CD4-positive, alpha-beta T cell treated with Interleukin-12 subunit alpha and Interleukin-12 subunit beta, for 1 hour (primary cell): ENCODE data around the gene WDR87.
A peak's percentile ranks its signal among the peaks of the same experiment; 100 is the strongest.

Experiments
- DNase-seq: peaks from one replicate; pipeline ENCODE4 v3.0.0-alpha.2; 2020

WDR87 gene

DNA sequence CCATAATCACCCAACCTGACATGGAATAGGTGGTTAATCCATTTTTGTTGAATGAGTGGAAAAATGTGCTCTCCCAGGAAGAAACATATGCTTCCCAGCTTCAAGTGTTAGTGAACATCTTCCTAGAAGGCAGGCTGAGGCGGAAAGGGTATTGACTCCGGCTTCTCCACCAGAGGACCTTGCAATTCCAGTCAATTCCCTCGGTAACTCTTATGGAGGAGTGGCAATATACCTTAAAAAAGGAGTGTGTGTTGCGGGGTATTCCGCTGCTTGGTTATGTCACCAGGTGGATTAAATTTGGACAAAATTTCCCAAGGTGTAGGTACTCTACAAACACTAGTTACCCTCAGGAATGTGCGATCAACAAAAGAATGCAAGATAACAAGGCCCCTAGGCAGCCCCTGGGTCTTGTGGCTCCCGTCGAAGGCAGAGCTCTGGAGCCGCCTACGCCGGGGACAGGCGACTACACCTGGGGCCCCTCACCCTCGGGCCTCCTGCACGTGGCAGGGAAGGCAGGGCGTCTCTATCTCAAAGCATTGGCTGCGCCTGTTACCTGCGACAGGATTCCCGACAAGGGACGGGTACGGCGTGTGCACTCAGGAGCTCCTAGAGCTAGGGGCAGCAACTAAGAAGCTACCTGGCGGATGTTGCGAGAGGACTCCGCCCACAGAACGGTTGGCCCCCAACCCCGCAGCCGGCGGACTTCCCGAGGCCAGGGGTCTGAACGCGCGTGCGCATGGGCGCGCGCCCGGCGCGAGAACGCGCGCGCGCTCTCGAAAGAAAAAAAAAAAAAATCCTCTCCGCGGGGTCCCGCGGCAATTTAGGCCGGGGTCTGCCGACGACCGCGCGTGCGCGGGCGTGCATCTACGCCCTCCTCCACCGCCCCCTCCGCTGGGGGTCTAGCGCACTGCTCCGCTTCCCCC, at the start of gene WDR87:
Gene WDR87, minus strand, starts transcription at position 649 of the 923 bp plus-strand sequence. CDS start 8,355 bp downstream, outside the sequence.
- peak; percentile 64 for DNase-seq

DNA sequence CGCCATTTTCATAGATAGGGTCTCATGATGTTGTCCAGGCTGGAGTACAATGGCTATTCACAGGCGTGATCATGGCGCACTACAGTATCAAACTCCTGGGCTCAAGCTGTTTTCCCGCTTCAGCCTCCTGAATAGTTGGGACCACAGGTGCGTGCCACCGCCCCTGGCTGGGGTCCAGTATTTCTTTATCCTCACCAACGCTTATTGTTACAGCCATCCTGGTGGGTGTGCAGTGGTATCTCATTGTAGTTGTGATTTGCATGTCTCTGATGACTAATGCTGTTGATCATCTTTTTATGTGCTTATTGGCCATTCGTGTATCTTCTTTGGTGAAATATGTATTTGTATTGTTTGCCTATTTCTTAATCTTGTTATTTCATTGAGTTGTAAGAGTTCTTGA, 49.6 kb upstream of the WDR87 start:
- no peak for DNase-seq

DNA sequence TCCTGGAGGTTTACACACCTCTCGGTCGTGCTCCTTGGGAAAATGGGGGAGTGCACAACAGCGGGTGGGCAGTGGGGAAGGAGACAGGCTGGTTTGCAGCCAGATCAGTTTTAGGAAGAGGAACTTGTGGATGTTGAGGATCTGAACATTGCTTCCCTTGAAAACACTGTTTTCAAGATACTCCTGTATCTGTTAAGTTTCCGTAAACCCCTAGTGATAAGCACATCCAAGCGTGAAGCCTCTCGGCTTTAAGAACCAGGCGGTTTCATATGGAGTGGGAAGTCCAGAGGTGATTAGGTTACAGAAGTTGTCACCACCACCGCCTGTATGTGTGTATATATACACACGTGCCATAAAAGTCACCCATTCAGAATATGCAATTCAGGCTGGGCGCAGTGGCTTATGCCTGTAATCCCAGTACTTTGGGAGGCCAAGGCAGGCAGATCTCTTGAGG, 48.1 kb upstream of the WDR87 start:
- no peak for DNase-seq

DNA sequence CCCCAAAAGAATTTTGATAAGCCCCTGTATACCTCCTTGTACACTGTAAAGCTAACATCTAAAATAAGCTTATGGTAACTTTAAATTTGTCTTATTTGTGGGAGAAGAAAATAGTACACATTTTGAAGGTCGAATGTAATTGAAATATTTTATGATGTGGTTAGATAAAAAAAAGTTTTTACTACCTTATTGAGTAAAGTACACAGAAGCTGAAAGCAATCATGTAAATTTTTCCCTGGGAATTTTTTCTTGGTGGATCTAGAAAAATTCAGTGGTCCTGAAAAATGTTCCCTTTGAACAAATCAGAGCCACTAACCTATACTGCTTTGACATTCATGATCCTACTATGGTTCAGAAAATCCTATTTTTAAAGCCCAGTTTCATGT, 47.5 kb upstream of the WDR87 start:
- no peak for DNase-seq

DNA sequence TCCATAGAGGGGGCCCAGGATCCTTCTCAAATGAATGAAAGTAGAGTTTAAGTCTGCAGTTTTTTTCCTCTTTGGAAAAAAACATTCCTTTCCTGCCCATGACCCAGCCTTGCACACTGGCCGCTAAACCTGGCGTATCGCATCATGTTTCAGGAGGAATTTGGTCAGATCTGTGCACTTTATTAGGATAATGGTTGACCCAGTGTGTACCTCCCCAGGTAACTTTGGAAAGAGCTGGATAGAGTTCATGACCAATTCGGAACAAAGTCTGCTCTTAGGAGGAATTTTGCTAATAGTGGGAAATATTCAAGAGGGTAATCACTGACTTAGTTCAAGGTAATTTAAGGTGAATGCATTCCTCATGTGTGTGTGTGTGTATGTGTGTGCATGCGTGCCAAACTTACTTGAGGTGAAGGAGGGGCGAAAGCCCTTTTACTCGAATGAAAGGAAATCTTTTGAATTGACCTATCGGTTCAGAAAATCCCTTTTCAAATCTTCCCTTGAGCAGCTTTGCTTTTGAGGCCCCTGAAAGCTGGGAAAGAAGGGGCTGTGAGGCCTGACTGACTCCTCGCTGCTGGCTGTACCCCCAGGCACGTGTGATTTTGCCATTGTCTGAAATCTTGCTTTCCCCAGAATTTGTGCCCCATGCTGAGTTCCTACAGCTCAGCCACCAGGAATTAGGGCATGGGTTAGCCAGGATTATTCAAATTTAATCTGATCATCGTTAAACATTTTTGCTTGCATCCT, 47.0 kb upstream of the WDR87 start:
- DNase-seq = no peak

DNA sequence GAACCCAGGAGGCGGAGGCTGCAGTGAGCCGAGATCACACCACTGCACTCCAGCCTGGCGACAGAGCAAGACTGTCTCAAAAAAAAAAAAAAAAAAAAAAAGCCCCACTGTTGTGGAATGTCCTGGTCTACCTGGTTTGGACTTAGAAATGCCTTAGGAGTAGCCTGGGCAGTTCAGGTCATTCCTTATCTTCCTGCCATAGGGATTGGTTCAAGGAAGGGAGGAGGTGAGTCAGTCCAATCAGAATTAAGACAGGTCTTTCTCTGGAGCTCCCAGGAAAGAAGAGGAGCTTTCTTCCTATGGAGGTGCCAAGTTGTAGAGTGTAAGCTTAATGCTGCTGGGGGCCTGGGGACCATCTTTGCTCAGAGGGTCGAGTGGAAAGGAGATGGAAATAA, 45.4 kb upstream of the WDR87 start:
- DNase-seq = no peak

DNA sequence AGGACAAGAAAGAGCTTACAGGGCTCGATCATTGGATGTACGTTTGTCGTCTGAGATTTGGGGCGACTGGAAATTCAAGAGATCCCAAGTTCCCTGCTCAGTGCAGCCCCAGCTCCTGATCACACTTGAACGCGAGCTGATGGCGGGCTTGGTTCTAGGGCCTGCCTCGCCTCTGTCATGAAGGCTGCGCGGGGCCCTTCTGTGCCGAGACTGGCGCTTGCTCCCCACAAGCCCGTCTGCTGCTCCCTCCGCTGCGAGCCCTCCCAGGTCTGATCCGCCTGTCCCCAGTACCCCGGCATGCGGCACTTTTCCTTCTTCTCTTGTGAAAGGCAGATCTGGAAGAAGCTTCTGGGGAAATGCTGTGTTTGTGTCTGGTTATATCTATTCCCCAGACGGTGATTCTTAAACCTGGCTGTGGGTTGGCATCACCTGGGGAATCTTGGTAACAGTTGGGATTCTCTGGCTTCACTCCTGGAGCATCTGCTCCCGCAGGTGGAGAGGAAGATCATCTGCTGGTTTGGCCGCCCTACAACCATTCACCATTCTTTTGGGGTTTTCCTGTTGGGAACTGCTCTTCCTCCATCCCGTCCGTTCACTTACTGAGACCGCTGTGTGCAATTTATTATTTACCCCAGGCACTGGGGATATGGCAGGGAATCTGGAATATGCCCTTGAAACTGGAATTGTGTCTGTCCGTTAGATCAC, 44.2 kb upstream of the WDR87 start:
- DNase-seq = no peak

DNA sequence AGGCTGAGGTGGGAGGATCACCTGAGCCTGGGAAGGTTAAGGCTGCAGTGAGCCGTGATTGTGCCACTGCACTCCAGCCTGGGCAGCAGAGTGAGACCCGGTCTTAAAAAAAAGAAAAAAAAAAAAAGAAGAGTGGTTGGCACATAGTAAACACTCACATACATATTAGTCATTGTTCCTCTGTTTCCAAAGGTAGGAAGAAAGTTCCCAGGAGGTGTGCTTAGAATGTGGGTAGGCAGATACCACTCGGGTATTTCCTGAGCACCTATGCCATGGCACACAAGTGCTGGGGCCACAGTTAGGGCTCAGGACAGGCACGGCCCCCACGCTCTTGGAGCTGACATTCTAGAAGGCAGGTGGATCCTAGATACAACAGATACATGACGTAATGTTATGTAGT, 42.0 kb upstream of the WDR87 start:
- DNase-seq = no peak

DNA sequence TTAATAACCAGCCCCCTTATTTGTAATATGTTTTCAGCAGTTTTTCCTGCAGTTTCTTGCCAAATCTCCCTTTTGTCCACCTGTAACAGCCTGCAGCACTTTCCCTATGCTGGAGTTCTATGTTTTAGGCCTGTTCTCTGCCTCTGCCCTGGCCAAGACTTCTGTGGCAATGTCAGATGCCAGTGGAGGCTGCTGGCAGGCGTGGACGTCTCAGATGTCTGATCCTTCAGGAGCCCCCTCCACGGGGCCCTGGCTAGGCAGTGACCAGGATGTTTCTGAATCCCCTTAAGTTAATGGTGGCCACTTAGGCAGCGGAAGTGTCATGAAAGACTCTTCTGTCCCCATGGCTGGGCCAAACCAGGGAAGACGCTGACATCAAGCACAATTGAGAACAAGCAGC, 41.4 kb upstream of the WDR87 start:
- DNase-seq = no peak

DNA sequence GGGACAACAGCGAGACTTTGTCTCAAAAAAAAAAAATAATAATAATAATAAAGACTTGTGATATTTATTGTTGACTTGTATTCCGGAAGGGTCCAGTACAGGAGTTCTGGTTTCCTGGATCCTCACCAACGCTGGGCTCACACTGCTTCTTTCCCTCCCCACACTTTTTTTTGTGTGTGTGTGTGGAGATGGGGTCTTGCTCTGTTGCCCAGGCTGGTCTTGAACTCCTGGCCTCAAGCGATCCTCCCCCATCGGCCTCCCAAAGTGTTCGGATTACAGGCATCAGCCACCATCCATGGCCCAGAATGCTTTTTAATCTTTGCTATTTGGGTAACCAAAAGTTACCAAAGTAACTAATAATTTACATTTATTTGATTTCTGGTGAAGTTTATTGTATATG, 39.7 kb upstream of the WDR87 start:
- DNase-seq = no peak

DNA sequence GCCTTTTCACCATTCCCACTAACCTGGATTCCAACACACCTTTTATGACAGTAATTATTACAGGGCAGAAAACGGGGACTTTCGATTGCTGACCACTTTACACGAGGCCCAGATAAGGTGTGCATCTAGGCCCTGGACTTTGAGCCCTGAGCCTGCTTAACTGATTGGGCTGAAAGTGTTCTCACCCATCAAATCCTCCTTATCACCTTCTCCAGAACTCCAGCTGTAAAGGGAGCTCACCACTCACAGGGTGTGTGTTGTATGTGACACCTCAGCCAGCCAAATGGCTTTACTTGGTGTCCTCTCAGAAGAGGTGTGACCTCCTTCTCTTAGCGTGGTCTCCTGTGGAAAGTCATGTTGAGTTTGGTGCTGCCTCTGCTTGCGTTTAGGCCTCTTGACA, 37.1 kb upstream of the WDR87 start:
- DNase-seq = no peak

DNA sequence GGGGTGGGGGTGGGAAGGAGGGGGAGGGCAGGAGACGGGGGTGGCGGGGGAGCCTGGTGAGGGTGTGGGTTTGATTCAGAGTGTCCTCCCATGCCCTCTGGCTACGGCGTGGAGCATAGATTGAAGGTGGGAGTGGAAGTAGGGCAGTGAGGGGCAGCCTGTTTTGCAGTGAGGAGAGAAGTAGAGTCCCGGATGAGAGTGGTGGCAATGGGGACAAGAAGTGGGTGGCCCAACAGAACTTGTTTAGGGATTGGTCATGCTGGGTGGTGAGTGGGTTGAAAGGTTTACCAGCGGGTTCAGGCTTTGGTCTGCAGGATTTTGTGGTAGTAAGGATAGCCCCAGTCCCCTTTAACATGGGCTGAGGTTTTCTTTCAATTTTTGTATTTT, 36.1 kb upstream of the WDR87 start:
- DNase-seq = no peak

DNA sequence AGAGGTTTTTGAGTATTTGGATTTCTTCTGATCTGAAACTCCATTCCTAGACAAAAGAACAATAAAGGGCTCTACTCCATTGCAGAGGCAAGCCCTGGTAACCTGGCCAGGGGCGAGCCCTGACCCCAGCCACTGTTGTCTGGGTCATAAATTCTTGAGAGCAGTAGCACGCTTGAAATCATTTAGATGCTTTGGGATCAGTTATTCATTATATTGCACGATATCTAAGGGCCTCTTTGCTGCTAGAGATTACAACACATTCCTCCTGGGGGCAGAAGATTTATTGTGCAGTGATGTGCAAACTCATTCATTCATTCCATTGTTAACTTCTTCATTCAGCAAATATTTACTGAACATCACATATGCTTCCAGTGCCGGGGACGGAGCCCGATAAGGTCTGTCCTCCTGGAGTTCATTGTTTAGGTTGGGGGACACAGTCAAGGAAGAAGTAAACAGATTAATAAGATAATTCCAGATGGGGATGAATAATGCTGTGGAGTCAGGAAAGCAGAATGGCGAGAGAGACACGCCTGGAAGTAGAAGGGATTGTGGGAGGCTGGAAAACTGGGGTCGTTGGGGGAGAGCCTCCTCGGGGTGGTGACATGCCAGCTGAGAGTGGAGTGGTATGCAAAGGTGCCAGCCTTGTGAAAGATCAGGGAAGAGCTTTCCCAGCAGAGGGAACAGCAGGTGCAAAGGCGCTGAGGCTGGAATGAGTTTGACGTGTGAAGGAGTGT, 35.6 kb upstream of the WDR87 start:
- no peak for DNase-seq

DNA sequence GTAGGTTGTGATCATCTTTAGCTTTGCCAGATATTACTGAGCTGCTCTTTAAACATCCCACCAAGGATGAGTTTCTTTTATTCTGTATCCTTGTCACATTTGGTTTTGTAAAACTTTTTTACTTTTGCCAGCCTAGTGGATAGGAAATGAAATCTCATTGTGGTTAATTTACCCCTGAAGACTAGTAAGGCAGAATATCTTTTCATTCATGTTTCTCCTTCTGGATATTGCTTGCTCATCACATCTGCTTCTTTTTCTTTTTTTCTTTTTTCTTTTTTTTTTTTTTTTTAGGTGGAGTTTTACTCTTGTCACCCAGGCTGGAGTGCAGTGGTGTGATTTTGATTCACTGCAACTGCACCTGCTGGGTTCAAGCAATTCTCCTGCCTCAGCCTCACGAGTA, 32.0 kb upstream of the WDR87 start:
- no peak for DNase-seq

DNA sequence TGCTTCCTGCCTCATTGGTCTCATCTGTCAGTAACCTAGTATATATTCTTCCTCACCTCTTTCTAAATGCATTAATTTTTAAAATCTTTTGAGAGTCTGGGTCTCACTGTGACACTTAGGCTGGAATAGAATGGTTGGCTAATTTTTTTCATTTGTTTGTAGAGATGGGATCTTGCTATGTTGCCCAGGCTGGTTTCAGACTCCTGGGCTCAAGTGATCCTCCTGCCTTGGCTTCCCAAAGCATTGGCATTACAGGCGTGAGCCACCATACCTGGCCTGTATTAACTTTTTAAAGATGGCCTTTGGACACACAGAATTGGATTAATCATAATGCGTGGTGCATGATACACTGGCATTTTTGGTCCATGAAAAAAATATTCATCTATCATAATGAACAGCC, 30.5 kb upstream of the WDR87 start:
- DNase-seq = no peak

DNA sequence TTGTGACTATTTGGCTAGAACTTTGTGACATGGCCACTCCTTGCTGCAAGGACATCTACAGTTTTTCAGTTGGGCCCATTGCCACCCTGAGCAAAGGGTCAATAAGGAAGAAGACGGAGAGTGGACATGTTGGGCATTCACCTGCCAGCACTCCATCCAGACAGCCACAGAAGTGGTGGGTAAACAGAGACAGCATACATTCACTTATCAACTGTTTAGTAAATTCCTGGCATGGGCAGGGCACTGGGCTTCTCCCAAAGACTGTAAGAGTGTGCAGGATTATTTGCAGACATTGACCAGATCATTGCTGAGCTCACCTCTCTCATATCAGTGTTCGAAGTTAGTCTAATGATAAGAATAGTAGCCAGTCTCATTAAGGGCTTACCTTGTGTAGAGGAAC, 29.8 kb upstream of the WDR87 start:
- DNase-seq = no peak

DNA sequence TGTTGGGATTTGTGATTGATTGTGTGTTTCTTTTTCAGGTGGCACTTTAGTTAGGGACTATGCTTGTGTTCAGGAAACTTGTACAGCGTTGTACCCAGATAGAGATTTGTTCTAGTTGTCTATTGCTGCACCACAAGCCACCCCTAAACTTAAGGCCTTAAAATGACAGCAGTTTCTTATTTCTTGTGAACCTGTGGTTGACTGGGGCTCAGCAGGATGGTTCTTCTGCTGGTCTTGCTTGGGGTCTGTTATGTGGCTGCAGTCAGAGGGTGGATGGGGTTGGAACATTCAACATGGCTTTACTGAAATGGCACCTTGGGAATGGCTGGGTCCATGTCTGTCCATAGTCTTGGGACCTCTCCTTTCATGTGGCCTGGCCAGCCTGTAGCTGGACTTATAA, 28.9 kb upstream of the WDR87 start:
- DNase-seq = no peak

DNA sequence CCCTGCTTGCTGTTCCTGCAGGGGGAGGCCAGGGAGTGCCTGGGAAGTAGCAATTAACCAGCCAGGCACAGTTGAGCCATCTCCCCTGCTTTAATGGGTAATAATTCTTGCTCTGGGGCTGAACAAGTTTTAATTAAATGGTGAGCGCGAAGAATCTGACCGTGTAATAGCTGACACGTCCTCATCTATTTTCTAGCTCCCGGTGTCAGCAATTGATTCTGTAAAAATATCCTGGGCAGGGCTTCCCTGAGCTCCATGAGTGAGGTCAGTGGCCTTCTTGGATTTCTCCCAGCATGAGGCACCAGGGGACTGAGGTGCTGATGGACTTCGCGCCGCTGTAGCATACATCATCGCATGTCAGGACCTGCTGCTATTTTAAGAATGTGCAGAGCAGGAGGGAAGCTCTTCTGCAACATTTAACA, 27.6 kb upstream of the WDR87 start:
- DNase-seq = no peak

DNA sequence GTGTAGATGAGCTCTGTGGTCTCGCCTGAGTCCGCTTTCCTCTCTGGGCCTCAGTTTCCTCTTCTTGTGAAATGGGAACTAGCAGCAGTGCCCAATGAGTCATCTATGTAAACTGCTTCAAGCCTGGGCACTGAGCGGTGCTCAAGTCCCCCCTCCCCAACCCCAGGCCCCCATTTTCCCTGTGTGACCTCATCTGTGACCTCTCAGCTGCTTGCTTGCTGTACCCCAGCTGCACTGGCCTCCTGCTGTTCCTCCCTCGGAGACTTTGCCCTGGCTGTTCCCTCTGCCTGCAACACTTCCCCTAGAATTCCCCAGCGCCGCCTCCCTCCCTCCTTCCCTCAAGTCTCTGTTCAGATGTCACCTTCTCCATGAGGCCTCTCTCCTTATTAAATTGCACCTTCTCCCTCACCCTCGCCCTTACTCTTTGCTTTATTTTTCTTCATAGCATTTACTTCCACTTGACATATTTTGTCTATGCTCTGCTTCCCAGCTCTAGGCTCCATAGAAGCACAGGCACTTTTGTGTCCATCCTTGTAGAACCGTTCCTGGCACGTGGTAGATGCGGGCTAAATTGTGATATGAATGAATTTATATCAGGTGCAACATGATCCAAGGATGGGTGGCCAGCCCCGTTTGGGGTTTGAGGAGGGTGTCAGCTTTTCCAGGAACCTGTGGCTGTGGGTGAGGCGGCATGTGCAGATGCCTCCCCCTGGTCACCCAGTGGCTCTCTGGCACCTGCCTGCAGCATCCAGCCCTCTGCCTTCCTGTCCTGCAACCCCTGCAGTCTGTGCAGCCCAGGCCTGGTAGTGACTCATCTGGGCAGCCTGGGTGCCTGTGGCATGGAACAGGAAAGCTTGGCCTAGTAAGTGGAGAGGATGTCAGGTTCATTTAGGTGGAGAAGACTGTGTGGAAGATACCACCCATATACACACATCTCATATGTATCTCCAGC, 26.9 kb upstream of the WDR87 start:
- DNase-seq = no peak

DNA sequence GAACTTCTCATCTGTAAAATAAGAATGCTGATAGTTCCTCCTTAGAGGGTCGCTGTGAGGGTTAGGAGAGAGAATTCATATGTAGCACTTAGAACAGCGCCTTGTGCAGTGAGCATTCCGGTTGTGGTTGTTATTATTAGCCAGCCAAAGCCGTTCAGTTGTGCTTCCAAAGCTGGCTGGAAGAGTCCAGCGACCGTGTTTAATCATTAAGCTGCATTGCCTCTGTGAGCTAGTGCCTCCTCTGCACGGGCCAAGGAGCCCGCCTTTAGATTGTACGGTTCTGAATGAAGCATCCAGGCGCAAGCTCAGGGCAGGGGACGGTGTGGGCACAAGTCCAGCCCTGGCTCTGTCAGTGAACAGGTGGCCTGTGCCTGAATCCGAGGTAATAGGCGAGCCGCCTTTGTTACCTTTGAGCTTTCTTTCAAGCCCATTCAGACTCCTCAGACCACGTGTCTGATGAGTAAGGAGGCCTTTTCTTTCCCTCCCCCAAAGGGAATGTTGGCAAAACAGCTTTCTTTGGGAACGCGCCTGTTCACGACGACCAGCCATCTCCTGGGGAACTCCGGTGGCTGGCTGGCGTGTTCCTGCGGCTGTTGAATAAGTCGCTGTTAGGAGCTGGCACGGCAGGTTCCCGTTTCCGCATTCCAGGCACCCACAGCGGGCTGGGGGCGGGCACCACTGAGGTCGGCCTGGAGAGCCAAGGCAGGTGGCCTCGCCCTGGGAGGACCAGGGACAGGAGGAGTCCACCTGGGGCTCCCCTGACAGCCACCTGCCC, 25.7 kb upstream of the WDR87 start:
- no peak for DNase-seq

DNA sequence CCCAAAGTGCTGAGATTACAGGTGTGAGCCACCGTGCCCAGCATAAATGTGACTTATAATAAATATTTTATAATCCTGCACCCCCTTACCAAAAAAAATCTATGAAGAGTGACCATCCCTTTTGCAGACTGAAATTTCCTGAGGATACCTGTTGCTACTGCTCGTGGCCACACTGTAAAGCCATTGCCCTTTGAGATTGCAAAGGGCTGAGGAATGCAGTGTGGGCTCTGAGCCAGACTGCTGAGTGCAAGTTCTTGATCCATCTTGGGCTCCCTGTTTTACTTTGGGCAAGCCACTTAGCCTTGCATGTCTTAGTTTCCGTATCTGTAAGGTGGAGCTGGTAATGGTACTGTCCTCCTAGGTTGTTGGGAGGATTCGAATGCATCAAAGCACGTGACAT, 24.0 kb upstream of the WDR87 start:
- DNase-seq = no peak
